Measurements from ENCODE around the gene LTBP1.

LTBP1 gene, protein sequence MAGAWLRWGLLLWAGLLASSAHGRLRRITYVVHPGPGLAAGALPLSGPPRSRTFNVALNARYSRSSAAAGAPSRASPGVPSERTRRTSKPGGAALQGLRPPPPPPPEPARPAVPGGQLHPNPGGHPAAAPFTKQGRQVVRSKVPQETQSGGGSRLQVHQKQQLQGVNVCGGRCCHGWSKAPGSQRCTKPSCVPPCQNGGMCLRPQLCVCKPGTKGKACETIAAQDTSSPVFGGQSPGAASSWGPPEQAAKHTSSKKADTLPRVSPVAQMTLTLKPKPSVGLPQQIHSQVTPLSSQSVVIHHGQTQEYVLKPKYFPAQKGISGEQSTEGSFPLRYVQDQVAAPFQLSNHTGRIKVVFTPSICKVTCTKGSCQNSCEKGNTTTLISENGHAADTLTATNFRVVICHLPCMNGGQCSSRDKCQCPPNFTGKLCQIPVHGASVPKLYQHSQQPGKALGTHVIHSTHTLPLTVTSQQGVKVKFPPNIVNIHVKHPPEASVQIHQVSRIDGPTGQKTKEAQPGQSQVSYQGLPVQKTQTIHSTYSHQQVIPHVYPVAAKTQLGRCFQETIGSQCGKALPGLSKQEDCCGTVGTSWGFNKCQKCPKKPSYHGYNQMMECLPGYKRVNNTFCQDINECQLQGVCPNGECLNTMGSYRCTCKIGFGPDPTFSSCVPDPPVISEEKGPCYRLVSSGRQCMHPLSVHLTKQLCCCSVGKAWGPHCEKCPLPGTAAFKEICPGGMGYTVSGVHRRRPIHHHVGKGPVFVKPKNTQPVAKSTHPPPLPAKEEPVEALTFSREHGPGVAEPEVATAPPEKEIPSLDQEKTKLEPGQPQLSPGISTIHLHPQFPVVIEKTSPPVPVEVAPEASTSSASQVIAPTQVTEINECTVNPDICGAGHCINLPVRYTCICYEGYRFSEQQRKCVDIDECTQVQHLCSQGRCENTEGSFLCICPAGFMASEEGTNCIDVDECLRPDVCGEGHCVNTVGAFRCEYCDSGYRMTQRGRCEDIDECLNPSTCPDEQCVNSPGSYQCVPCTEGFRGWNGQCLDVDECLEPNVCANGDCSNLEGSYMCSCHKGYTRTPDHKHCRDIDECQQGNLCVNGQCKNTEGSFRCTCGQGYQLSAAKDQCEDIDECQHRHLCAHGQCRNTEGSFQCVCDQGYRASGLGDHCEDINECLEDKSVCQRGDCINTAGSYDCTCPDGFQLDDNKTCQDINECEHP (N-terminal part only)

DNA sequence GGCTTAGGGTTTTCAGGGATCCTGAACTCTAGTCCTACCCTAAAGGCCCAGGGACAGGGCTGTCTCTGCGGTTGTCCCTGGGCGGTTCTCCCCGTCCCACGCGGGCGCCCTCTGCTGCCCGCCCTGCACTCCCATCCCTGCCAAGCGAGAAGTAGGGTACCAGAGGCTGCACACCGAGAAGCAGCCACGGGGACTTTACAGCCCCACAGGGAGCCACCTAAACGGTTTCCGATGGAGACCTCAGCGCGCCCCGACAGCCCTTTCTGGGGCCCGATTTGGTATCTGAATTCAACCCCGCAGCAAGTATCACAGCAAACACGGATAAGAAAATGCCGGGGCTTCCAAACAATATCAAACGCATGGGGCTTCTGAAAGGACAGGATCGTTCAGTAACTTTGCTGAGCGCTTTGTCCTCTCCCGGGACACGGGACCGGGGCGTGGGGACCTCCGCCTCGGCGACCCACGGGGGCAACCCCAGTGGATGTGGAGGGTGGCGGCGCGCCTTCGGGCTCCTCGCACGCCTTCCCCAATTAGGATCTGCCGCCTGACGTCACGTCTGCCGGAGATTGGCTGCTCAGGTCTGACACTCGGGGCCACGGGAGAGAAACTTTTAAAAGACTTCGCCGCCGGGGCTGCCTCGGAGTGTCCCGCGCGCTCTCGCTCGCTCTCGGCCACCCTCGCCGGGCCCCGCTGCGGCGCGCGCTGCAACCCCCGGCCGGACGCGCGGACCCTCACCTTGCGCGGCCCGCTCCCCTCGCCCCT, at the start of gene LTBP1:
TSS of gene LTBP1 (plus strand) at position 640 of the 762 bp plus-strand sequence. CDS start 372 bp downstream, outside the sequence.
- TF ChIP-seq, protein P1, sequence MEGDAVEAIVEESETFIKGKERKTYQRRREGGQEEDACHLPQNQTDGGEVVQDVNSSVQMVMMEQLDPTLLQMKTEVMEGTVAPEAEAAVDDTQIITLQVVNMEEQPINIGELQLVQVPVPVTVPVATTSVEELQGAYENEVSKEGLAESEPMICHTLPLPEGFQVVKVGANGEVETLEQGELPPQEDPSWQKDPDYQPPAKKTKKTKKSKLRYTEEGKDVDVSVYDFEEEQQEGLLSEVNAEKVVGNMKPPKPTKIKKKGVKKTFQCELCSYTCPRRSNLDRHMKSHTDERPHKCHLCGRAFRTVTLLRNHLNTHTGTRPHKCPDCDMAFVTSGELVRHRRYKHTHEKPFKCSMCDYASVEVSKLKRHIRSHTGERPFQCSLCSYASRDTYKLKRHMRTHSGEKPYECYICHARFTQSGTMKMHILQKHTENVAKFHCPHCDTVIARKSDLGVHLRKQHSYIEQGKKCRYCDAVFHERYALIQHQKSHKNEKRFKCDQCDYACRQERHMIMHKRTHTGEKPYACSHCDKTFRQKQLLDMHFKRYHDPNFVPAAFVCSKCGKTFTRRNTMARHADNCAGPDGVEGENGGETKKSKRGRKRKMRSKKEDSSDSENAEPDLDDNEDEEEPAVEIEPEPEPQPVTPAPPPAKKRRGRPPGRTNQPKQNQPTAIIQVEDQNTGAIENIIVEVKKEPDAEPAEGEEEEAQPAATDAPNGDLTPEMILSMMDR (IDR thresholded peaks at IDR 0.05; ENCODE audit: borderline replicate concordance, control extremely low read depth, extremely low read depth, insufficient read depth, missing control alignments), result peak; percentile 88
- in situ Hi-C loops (cut with MboI; ENCODE audit: low sequenced_read_pairs, unreplicated experiment), result no loop called here
- DNase-seq (ENCODE audit: low spot score), result peak; percentile 83

DNA sequence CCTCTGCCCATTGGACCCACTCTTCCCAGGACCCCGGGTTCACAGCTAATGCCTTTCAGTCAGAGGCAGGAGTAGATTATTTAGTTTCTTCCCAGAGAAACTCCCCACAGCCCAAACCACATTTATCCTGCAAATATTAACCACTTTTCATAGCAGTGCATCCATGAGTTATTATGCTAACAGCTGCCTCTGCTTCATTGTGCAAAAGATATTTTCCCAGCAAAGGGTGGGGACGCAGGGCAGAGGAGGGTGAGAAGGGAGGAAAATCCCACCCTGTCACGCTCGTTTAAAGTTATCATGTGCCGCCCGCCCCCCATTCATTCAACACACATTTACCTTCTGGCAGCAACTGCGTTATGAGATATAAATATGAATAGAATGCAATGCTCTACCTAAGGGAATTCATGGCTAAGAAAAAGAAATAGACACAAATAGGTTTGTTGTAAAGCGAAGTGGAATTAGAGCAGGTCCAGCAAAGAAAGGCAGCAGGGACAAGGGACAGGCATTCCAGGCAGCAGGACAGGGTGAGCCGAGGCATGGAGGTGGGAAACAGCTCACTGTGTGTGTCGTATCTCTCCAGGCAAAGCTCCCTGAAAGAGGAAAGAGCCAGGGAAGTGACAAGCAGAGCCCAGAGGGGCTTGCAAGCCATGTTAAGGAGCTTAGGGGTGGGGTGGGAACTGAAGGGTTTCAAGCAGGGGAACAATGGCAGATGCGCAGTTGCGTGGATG, 46.3 kb upstream of the LTBP1 start:
- in situ Hi-C loops (cut with MboI; ENCODE audit: low sequenced_read_pairs, unreplicated experiment), result no loop called here
- no peak for DNase-seq (ENCODE audit: low spot score)
- TF ChIP-seq, protein P1 (IDR thresholded peaks at IDR 0.05; ENCODE audit: borderline replicate concordance, control extremely low read depth, extremely low read depth, insufficient read depth, missing control alignments), result no peak

DNA sequence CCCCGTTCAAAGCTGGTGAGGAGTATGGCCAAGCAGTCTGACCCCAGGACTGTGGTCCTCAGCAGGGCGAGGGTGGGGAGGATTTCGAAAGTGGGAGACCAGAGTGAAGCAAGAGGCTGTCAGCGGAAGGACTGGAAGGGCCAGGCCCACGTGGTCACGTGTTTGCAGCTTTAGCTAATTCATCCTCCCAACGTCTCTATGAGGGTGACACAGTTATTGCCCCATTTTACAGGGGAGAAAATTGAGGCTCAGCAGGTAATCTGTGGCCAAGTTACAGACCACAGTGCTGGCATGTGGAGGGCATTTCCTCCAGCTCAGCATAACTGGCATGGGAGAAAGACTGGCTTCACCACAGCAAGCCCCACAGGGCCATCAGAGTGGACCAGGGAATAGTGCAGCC, 45.4 kb upstream of the LTBP1 start:
- no peak for DNase-seq (ENCODE audit: low spot score)
- in situ Hi-C loops (cut with MboI; ENCODE audit: low sequenced_read_pairs, unreplicated experiment), result no loop called here
- TF ChIP-seq, protein P1 (IDR thresholded peaks at IDR 0.05; ENCODE audit: borderline replicate concordance, control extremely low read depth, extremely low read depth, insufficient read depth, missing control alignments), result no peak

DNA sequence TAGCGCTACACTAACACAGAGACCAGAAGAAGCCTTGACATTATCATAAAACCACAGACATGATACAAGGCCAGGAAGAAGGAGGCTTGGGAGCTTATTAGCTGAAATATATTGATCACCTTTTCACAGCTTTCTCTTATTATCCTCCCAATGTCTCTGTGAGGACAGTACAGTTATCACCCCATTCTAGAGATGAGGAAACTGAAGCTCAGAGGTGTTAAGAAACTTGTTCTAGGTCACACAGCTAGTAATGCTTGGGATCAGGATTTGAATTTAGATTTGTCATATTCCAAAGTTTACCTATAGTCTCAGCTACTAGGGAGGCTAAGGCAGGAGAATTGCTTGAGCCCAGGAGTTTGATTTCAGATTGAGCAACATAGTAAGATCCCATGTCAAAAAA, 44.6 kb upstream of the LTBP1 start:
- DNase-seq (ENCODE audit: low spot score), result no peak
- TF ChIP-seq, protein P1 (IDR thresholded peaks at IDR 0.05; ENCODE audit: borderline replicate concordance, control extremely low read depth, extremely low read depth, insufficient read depth, missing control alignments), result no peak
- in situ Hi-C loops (cut with MboI; ENCODE audit: low sequenced_read_pairs, unreplicated experiment), result no loop called here

DNA sequence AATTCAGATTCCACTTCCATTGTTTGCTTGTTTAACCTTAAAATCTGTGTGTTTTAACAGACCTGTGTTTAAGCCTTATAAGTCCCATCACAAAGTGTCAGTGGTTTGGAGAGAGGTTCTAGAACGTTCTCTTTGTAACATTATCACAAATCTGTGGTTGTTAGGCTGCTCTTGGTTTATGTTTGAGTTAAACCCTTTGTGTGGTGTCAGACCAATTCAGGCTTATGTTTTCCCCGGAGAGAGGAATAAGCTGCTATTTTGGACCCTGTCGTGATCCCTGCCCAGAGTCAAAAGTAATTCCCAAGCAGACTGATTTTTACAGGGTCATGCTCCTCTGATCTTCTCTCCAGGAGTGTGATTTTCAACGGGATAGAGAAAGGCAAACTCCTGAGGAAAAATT, 43.8 kb upstream of the LTBP1 start:
- TF ChIP-seq, protein P1 (IDR thresholded peaks at IDR 0.05; ENCODE audit: borderline replicate concordance, control extremely low read depth, extremely low read depth, insufficient read depth, missing control alignments), result no peak
- no peak for DNase-seq (ENCODE audit: low spot score)
- in situ Hi-C loops (cut with MboI; ENCODE audit: low sequenced_read_pairs, unreplicated experiment), result no loop called here

All from GM13976 (cell line).